Endodermal cell (in vitro differentiated cells): ENCODE data around the gene PRRX1. TPM values are rescaled to one million over a fixed set of nuclear protein-coding genes. Genes with fewer than 3 reads are reported as not detected.
A peak's percentile ranks its signal among the peaks of the same experiment; 100 is the strongest.

Experiments
- DNase-seq: peaks from one replicate; pipeline ENCODE4 v3.0.0-alpha.2; 2017
- H3K27ac ChIP-seq: 2 replicates; pipeline ENCODE4 v1.5.1; 2013; ENCODE audit warnings: mild to moderate bottlenecking, low read depth, low read length, moderate library complexity
- H3K27me3 ChIP-seq: 2 replicates; pipeline ENCODE4 v1.6.1; 2013; ENCODE audit warnings: mild to moderate bottlenecking, low read length, moderate library complexity; ENCODE audit not compliant: insufficient read depth, control insufficient read depth, poor library complexity, severe bottlenecking
- H3K36me3 ChIP-seq: 2 replicates; pipeline ENCODE4 v1.7.0; 2013; ENCODE audit warnings: mild to moderate bottlenecking, low read length, moderate library complexity; ENCODE audit not compliant: control insufficient read depth, insufficient read depth
- H3K4me1 ChIP-seq: one replicate; pipeline ENCODE4 v1.7.0; 2013; ENCODE audit warnings: low read length; ENCODE audit not compliant: control insufficient read depth, insufficient read depth
- H3K4me3 ChIP-seq: 2 replicates; pipeline ENCODE4 v1.5.1; 2013; ENCODE audit warnings: mild to moderate bottlenecking, low read length, moderate library complexity
- H3K9ac ChIP-seq: 2 replicates; pipeline ENCODE4 v1.6.1; 2013; ENCODE audit warnings: mild to moderate bottlenecking, low read length, moderate library complexity; ENCODE audit not compliant: poor library complexity, severe bottlenecking; ENCODE audit errors: extremely low read depth
- H3K9me3 ChIP-seq: 2 replicates; pipeline ENCODE4 v1.6.1; 2013; ENCODE audit warnings: mild to moderate bottlenecking, low read length, moderate library complexity; ENCODE audit not compliant: control insufficient read depth
- H3K27ac Mint-ChIP-seq: 2 replicates; pipeline ENCODE4 v1.8.0; 2020; ENCODE audit warnings: mixed read lengths
- H3K27me3 Mint-ChIP-seq: 2 replicates; pipeline ENCODE4 v1.8.0; 2021; ENCODE audit warnings: mild to moderate bottlenecking, mixed read lengths; ENCODE audit not compliant: insufficient read depth
- H3K36me3 Mint-ChIP-seq: 2 replicates; pipeline ENCODE4 v1.8.0; 2020; ENCODE audit warnings: low read depth, mixed read lengths
- H3K4me1 Mint-ChIP-seq: 2 replicates; pipeline ENCODE4 v1.8.0; 2020; ENCODE audit warnings: mixed read lengths
- H3K4me3 Mint-ChIP-seq: 2 replicates; pipeline ENCODE4 v1.8.0; 2020; ENCODE audit warnings: mild to moderate bottlenecking, moderate library complexity, mixed read lengths
- H3K9me3 Mint-ChIP-seq: 2 replicates; pipeline ENCODE4 v1.8.0; 2020; ENCODE audit warnings: mild to moderate bottlenecking, mixed read lengths
- WGBS, 2 experiments: methylation state at CpG; one replicate each; pipeline versions ENCODE4 v1.1.5 to v1.1.7; 2013; ENCODE audit warnings: missing lambda C conversion rate in 2 of 2, mixed read lengths in 1 of 2; ENCODE audit not compliant: insufficient coverage in 1 of 2, insufficient read length in 1 of 2; 5-methylcytosine and 5-hydroxymethylcytosine counted together
- total RNA-seq, 2 donors: library from RNA; stranded (reverse); fragmentation: NEBNext Ultra II Directional in 1 of 2; extraction: Animal tissue kit (Norgen Biotek cat#: 25700) in 1 of 2; gene quantifications; 2 replicates in 1 of 2; 3 replicates in 1 of 2; pipeline ENCODE4 v1.2.1, GENCODE V29; 2021
- TF ChIP-seq, protein P1 (sequence below): fragments of 200-600 bp; sonication (generic); conservative IDR thresholded peaks from 2 replicates; pipeline ENCODE4 v1.5.0; 2021; ENCODE audit warnings: antibody characterized with exemption, mild to moderate bottlenecking

Gene PRRX1
- total RNA-seq, 2 donors from 2014 or later: not detected

GRCh38 chr1:170686291-170686690 lies 22.4 kb downstream of the PRRX1 start:
- no peaks in the 10 kb centered on the region for H3K4me1 Mint-ChIP-seq
- TF ChIP-seq, protein P1, sequence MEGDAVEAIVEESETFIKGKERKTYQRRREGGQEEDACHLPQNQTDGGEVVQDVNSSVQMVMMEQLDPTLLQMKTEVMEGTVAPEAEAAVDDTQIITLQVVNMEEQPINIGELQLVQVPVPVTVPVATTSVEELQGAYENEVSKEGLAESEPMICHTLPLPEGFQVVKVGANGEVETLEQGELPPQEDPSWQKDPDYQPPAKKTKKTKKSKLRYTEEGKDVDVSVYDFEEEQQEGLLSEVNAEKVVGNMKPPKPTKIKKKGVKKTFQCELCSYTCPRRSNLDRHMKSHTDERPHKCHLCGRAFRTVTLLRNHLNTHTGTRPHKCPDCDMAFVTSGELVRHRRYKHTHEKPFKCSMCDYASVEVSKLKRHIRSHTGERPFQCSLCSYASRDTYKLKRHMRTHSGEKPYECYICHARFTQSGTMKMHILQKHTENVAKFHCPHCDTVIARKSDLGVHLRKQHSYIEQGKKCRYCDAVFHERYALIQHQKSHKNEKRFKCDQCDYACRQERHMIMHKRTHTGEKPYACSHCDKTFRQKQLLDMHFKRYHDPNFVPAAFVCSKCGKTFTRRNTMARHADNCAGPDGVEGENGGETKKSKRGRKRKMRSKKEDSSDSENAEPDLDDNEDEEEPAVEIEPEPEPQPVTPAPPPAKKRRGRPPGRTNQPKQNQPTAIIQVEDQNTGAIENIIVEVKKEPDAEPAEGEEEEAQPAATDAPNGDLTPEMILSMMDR: no peak
- Histone ChIP-seq H3K4me3 (no peak overlapping the region), H3K27ac (peak overlapping the region; percentile 21), H3K36me3 (no peaks in the 10 kb centered on the region), H3K27me3 (no peaks in the 10 kb centered on the region), H3K9me3 (no peaks in the 10 kb centered on the region), H3K9ac (no peak overlapping the region), H3K4me1 (no peaks in the 10 kb centered on the region)
- DNase-seq: no peak
- H3K4me3 Mint-ChIP-seq: no peak overlapping the region
- WGBS, 2 experiments: 78 to 90% methylated on average over 7 to 8 of the region's 8 CpGs
- H3K27me3 Mint-ChIP-seq: no peaks in the 10 kb centered on the region
- H3K9me3 Mint-ChIP-seq: no peaks in the 10 kb centered on the region
- H3K27ac Mint-ChIP-seq: no peak overlapping the region
- H3K36me3 Mint-ChIP-seq: no peaks in the 10 kb centered on the region

DNA sequence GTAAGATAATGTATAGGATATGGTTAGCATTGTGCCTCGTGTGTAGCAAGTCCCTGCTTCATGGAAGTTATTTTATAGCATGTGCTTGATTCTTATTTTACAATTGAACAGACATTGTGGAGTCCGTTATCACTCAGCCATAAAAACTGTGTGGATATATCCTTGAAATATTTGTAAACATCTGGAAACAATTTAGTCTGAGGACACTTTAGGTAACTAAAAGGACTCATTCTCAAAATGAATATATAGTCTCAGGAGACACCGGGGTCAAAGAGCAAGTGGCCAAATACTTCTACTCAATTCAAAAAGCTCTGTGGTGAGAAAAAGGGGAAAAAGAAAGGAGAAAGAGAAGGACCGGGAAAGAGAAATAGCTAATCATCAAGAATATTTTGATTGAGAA lies 23.7 kb downstream of the PRRX1 start:
- Histone ChIP-seq H3K4me3 (no peak overlapping the region), H3K9ac (no peak overlapping the region), H3K4me1 (no peaks in the 10 kb centered on the region), H3K36me3 (no peaks in the 10 kb centered on the region), H3K27me3 (no peaks in the 10 kb centered on the region), H3K9me3 (no peaks in the 10 kb centered on the region), H3K27ac (no peak overlapping the region)
- Mint-ChIP-seq H3K9me3 (no peaks in the 10 kb centered on the region), H3K27me3 (no peaks in the 10 kb centered on the region), H3K36me3 (no peaks in the 10 kb centered on the region), H3K27ac (no peak overlapping the region), H3K4me1 (no peaks in the 10 kb centered on the region), H3K4me3 (no peak overlapping the region)
- 91 to 94% methylated on average over 2 to 4 of the region's 4 CpGs for WGBS, 2 experiments
- DNase-seq: no peak
- TF ChIP-seq, protein P1: no peak

DNA sequence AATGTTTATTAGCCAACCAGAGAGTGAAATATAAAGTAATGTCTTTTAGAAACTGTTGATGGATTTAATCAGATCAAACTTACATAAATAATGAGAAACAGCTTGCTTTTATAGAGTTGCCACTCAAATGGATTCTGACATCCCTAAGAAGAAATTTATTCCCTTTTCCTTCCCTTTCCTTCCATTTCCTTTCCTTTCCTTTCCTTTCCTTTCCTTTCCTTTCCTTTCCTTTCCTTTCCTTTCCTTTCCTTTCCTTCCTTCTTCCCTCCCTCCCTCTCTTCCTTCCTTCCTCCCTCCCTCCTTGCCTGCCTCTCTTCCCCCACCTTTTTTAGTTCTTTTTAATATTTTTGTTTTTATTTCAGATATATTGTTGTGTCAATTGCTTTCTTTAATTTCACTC lies 27.3 kb downstream of the PRRX1 start:
- H3K9ac ChIP-seq: no peak overlapping the region
- H3K4me1 Mint-ChIP-seq: no peaks in the 10 kb centered on the region
- H3K9me3 Mint-ChIP-seq: no peaks in the 10 kb centered on the region

More for the DNA sequence above, 27.3 kb downstream of the PRRX1 start:
- Histone ChIP-seq H3K27me3 (no peaks in the 10 kb centered on the region), H3K9me3 (no peaks in the 10 kb centered on the region), H3K27ac (no peak overlapping the region), H3K4me1 (no peaks in the 10 kb centered on the region), H3K36me3 (no peaks in the 10 kb centered on the region), H3K4me3 (no peak overlapping the region)
- Mint-ChIP-seq H3K27ac (no peak overlapping the region), H3K27me3 (no peaks in the 10 kb centered on the region), H3K4me3 (no peak overlapping the region), H3K36me3 (no peaks in the 10 kb centered on the region)
- no peak for DNase-seq
- TF ChIP-seq, protein P1: no peak
